HCT116 (cell line): ENCODE measurements around the gene IQCK. TPM values are rescaled to one million over a fixed set of nuclear protein-coding genes. Genes with fewer than 3 reads are reported as not detected.

Source experiments
- ATAC-seq: fragments of 200-7000 bp; cut with Tn5 transposase; 2 replicates; pipeline ENCODE4 v1.9.1; 2020; ENCODE audit warnings: mild to moderate bottlenecking, moderate library complexity
- BruUV-seq: library from RNA; stranded (reverse); fragments of 400-500 nt; replicated peaks from 2 replicates; lab custom pipeline; 2021; lab: Mats Ljungman, UMichigan
- CTCF ChIA-PET: fragments of 300-600 bp; sonication (Branson Sonifier 250); formaldehyde crosslinking; loops from one replicate; lab custom pipeline; 2021; ENCODE audit warnings: antibody characterized with exemption; lab: Charles Lee
- POLR2A ChIA-PET: fragments of 300-600, 350-600 bp; sonication (Branson Sonifier 250); formaldehyde crosslinking; loops from one replicate; lab custom pipeline; 2021; ENCODE audit warnings: antibody characterized with exemption; lab: Charles Lee
- RAD21 ChIA-PET, 2 experiments: fragments of 300-600 bp; sonication (Branson Sonifier 250); formaldehyde crosslinking; loops; one replicate each; lab custom pipeline; 2023; ENCODE audit warnings: low total read pairs in 2 of 2; ENCODE audit not compliant: uncharacterized antibody in 2 of 2, unreplicated experiment in 2 of 2, low non-redundant PET in 1 of 2; lab: Charles Lee
- DNase-seq: peaks from one replicate; pipeline ENCODE4 v3.0.0-alpha.2; 2010; ENCODE audit warnings: low read depth, low spot score
- H2AFZ ChIP-seq: fragments of 200-600 bp; shearing (Covaris generic), sonication (generic); 2 replicates; pipeline ENCODE4 v1.6.1; 2017; ENCODE audit warnings: low read depth, mixed run types, mixed read lengths, antibody characterized with exemption, low read length; ENCODE audit not compliant: poor library complexity, severe bottlenecking
- H3K27ac ChIP-seq: 2 replicates; pipeline ENCODE4 v1.5.1; 2012; ENCODE audit warnings: low read depth, low read length
- H3K27me3 ChIP-seq: fragments of 200-600 bp; sonication (generic); 2 replicates; pipeline ENCODE4 v1.6.1; 2016; ENCODE audit warnings: mixed run types, low read length, mixed read lengths; ENCODE audit not compliant: insufficient read depth
- H3K36me3 ChIP-seq, 2 experiments: fragments of 200-500 bp in 1 of 2; fragments of 200-600 bp in 1 of 2; sonication (Bioruptor generic) in 1 of 2; sonication (generic) in 1 of 2; 2 replicates each; pipeline versions ENCODE4 v1.5.1 to v1.6.1; 2014 to 2016; ENCODE audit warnings: low read length in 2 of 2, inconsistent platforms in 1 of 2, mixed read lengths in 1 of 2, mixed run types in 1 of 2; ENCODE audit not compliant: insufficient read depth in 2 of 2, control insufficient read depth in 1 of 2
- H3K4me1 ChIP-seq, 2 experiments: fragments of 200-600 bp in 1 of 2; sonication (generic) in 1 of 2; 2 replicates each; pipeline versions ENCODE4 v1.5.1 to v1.6.1; 2012 to 2017; ENCODE audit warnings: low read length in 2 of 2, inconsistent platforms in 1 of 2, mild to moderate bottlenecking in 1 of 2, mixed read lengths in 1 of 2, mixed run types in 1 of 2, moderate library complexity in 1 of 2; ENCODE audit not compliant: insufficient read depth in 2 of 2, control insufficient read depth in 1 of 2
- H3K4me2 ChIP-seq: fragments of 200-600 bp; sonication (generic); 2 replicates; pipeline ENCODE4 v1.6.1; 2017; ENCODE audit warnings: mixed run types, low read length, mixed read lengths
- H3K4me3 ChIP-seq, 2 experiments: fragments of 200-600 bp in 1 of 2; sonication (generic) in 1 of 2; replicated peaks in 1 of 2; 2 replicates each; pipeline ENCODE4 v1.5.1; 2011 to 2016; ENCODE audit warnings: low read length in 2 of 2, control low read depth in 1 of 2, low read depth in 1 of 2, mild to moderate bottlenecking in 1 of 2, mixed read lengths in 1 of 2, mixed run types in 1 of 2
- H3K79me2 ChIP-seq: fragments of 200-600 bp; sonication (generic); 2 replicates; pipeline ENCODE4 v1.6.1; 2017; ENCODE audit warnings: mild to moderate bottlenecking, mixed run types, low read length, moderate library complexity, mixed read lengths; ENCODE audit not compliant: insufficient read depth
- H3K9ac ChIP-seq: fragments of 200-600 bp; sonication (generic); 2 replicates; pipeline ENCODE4 v1.6.1; 2016; ENCODE audit warnings: low read length, mixed read lengths
- H3K9me2 ChIP-seq: fragments of 200-600 bp; sonication (generic), shearing (Covaris generic); 2 replicates; pipeline ENCODE4 v1.6.1; 2017; ENCODE audit warnings: mixed run types, mild to moderate bottlenecking, moderate library complexity; ENCODE audit not compliant: insufficient read depth
- H3K9me3 ChIP-seq, 2 experiments: fragments of 200-500 bp in 1 of 2; fragments of 200-600 bp in 1 of 2; sonication (Bioruptor generic) in 1 of 2; sonication (generic) in 1 of 2; 2 replicates each; pipeline ENCODE4 v1.6.1; 2014 to 2017; ENCODE audit warnings: low read length in 2 of 2, mixed read lengths in 2 of 2, inconsistent platforms in 1 of 2, low read depth in 1 of 2, mild to moderate bottlenecking in 1 of 2, mixed run types in 1 of 2, moderate library complexity in 1 of 2; ENCODE audit not compliant: control insufficient read depth in 1 of 2, insufficient read depth in 1 of 2
- H4K20me1 ChIP-seq: fragments of 200-600 bp; sonication (generic), shearing (Covaris generic); 2 replicates; pipeline ENCODE4 v1.6.1; 2017; ENCODE audit warnings: mixed run types, mild to moderate bottlenecking, moderate library complexity; ENCODE audit not compliant: insufficient read depth
- ATF3 ChIP-seq: IDR thresholded peaks from 2 replicates; pipeline ENCODE4 v1.6.1; 2012
- ELF1 ChIP-seq: IDR thresholded peaks from 2 replicates; pipeline ENCODE4 v1.6.1; 2012; ENCODE audit warnings: low read depth, borderline replicate concordance
- EZH2phosphoT487 ChIP-seq: fragments of 200-600 bp; IDR thresholded peaks from 2 replicates; pipeline ENCODE4 v1.6.1; 2018; ENCODE audit warnings: antibody characterized with exemption, borderline replicate concordance
- JUND ChIP-seq: IDR thresholded peaks from 2 replicates; pipeline ENCODE4 v1.6.1; 2012
- POLR2A ChIP-seq: IDR thresholded peaks from 2 replicates; pipeline ENCODE4 v1.7.0; 2011; ENCODE audit warnings: borderline replicate concordance; ENCODE audit not compliant: insufficient read depth, insufficient read length; ENCODE audit errors: extremely low read depth
- POLR2AphosphoS5 ChIP-seq: IDR thresholded peaks from 2 replicates; pipeline ENCODE4 v1.6.1; 2011; ENCODE audit warnings: mild to moderate bottlenecking, low read depth, low read length, moderate library complexity
- REST ChIP-seq: IDR thresholded peaks from 2 replicates; pipeline ENCODE4 v1.6.1; 2012; ENCODE audit warnings: low read depth
- SIN3A ChIP-seq: IDR thresholded peaks from 2 replicates; pipeline ENCODE4 v1.6.1; 2012; ENCODE audit warnings: low read depth
- YY1 ChIP-seq: IDR thresholded peaks from 2 replicates; pipeline ENCODE4 v1.6.1; 2011; ENCODE audit warnings: low read length, low read depth, moderate library complexity, mild to moderate bottlenecking; ENCODE audit not compliant: insufficient replicate concordance; ENCODE audit errors: extremely low read depth
- ZBTB33 ChIP-seq: IDR thresholded peaks from 2 replicates; pipeline ENCODE4 v1.6.1; 2011; ENCODE audit warnings: mild to moderate bottlenecking, low read length, moderate library complexity; ENCODE audit not compliant: insufficient replicate concordance; ENCODE audit errors: extremely low read depth
- ZFX ChIP-seq: fragments of 450-650 bp; IDR thresholded peaks from 2 replicates; pipeline ENCODE4 v1.6.1; 2017
- ZNF274 ChIP-seq: fragments of 200-500 bp; sonication (Bioruptor generic); IDR thresholded peaks from 2 replicates; pipeline ENCODE4 v1.6.1; 2014; ENCODE audit warnings: mild to moderate bottlenecking, low read depth, low read length, inconsistent platforms
- intact Hi-C: fragments of 100-400 bp; cut with micrococcal nuclease; formaldehyde crosslinking; loops from 2 replicates; pipeline ENCODE4 v1.10.0; 2022
- total RNA-seq: library from RNA; stranded (reverse); gene quantifications from one replicate; pipeline ENCODE4 v1.2.1, GENCODE V29; 2021; ENCODE audit not compliant: unreplicated experiment

Gene IQCK
- total RNA-seq, 1 experiment from 2014 or later = 11.8 TPM

- H3K4me1 ChIP-seq = no peaks in the 10 kb centered on the region
- BruUV-seq = no TSS peak
- DNase-seq = no peak
- TF ChIP-seq ATF3 = no peak
- TF ChIP-seq ELF1 = no peak
- no peak for TF ChIP-seq ZFX
- no peak for TF ChIP-seq ZBTB33
- no peak for TF ChIP-seq EZH2phosphoT487
- TF ChIP-seq JUND = no peak
- TF ChIP-seq, all 23 proteins: peak for 0
- RAD21 ChIA-PET = no interaction called here
- CTCF ChIA-PET = no interaction called here
- no peaks in the 10 kb centered on the region for H3K9me3 ChIP-seq
- no peak for ATAC-seq
- H3K9ac ChIP-seq = no peak overlapping the region
- H3K9me2 ChIP-seq = no peaks in the 10 kb centered on the region
- no peak overlapping the region for H3K27ac ChIP-seq
- no peaks in the 10 kb centered on the region for H4K20me1 ChIP-seq
- H3K27me3 ChIP-seq = no peaks in the 10 kb centered on the region
- POLR2A ChIA-PET = no interaction called here
- H3K4me2 ChIP-seq = no peak overlapping the region
- H2AFZ ChIP-seq = no peak overlapping the region
- H3K4me3 ChIP-seq = no peak overlapping the region
- H3K79me2 ChIP-seq = no peaks in the 10 kb centered on the region
- intact Hi-C loops = no loop called here
- H3K36me3 ChIP-seq = no peaks in the 10 kb centered on the region
Observed at GRCh38 chr16:19840524-19841110, 122.5 kb downstream of the IQCK start.

GRCh38 chr16:19841184-19841583 lies 123.1 kb downstream of the IQCK start:
- Histone ChIP-seq H3K9me2 (no peaks in the 10 kb centered on the region), H3K4me3 (no peak overlapping the region), H4K20me1 (no peaks in the 10 kb centered on the region), H3K79me2 (no peaks in the 10 kb centered on the region), H3K36me3 (no peaks in the 10 kb centered on the region), H3K4me2 (no peak overlapping the region), H3K27me3 (no peaks in the 10 kb centered on the region), H3K4me1 (no peaks in the 10 kb centered on the region), H3K9ac (no peak overlapping the region), H2AFZ (no peak overlapping the region), H3K27ac (no peak overlapping the region), H3K9me3 (no peaks in the 10 kb centered on the region)
- ChIA-PET CTCF (no interaction called here), RAD21 (no interaction called here), POLR2A (no interaction called here)
- no peak for ATAC-seq
- no peak for DNase-seq
- BruUV-seq = no TSS peak
- intact Hi-C loops = no loop called here
- TF ChIP-seq ZNF274 (no peak), POLR2A (no peak), SIN3A (no peak), ZBTB33 (no peak), EZH2phosphoT487 (no peak), REST (no peak), YY1 (no peak), POLR2AphosphoS5 (no peak)
